ENCODE data around the gene AMY1C. TPM values are rescaled to one million over a fixed set of nuclear protein-coding genes. Genes with fewer than 3 reads are reported as not detected.
"Not testable (repeated sequence)": the region's sequence is repeated elsewhere in the genome, so short reads cannot be mapped to it uniquely, and the experiment has no call there.

AMY1C gene
- polyA plus RNA-seq (ENCODE audit: insufficient read length), result not detected

DNA sequence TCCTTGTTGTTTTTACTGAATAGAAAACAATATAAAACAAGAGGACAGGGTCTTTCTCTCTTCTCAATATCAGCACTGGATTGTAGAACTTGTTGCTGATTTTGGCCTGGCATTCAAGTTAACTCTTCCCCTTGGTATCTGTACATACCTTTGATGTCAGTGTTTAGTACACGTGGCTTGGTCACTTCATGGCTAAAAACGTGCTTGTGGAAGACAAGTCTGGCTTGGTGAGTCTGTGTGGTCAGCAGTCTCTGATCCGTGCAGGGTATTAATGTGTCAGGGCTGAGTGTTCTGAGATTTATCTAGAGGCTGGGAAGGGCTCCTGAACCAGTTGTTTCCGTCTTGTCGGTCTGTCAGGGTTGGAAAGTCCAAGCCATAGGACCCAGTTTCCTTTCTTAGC is at the start of gene AMY1C:
AMY1C (plus strand) TSS at position 301 of the 400 bp plus-strand sequence. CDS start 572 bp downstream, outside the sequence.
- not testable (repeated sequence) for DNase-seq

DNA sequence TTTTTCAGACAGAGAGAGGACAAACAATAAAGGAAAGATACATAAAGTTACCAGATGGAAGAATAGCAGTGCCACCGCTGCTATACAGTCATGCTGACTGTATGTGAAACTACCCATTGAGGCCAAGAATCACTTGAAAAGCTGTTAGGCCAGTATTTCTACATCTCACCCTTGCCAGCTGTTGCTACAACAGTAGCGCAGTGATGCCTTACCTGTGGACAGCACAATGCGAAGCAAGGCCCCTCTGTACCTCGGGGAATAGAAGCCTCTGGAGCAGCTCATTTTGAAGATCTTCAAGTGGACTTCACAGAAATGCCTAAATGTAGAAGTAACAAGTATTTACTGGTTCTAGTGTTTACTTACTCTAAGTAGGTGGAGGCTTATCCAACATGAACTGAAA is 49.0 kb upstream of the AMY1C start:
- DNase-seq, result not testable (repeated sequence)

DNA sequence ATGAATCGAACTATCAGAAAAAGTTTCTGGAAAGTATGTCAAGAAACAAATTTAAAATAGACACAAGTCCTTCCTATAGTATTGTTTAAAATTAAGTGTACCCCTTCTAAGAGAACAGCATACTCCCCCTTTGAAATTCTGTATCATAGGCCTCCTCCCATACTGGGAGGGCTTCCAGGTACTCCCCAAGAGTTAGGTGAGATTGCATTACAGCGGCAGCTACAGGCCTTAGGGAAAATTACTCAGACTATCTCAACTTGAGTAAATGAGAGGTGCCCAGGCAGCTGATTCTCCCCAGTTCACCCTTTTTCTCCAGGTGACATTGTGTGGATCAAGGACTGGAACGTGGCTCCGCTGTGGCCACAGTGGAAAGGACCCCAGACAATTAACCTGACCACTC is 48.4 kb upstream of the AMY1C start:
- DNase-seq, result not testable (repeated sequence)

DNA sequence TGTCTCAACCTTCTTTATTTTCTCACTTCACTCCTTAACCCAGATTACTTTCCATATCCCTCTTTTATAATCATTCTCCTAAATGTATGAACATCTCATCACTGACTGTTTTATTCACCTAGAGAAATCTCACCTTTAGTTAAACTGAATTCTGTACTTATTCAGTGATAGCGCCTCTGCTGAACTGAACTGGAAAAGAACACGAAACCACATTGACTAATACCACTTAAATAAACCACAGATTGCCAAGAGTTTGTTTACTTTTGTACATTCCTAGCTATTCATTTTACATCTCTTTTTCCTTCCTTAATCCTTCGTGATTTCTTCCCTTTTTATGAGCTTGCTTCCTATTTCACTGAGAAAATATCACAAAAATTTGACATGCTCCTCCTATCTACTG is 42.0 kb upstream of the AMY1C start:
- not testable (repeated sequence) for DNase-seq

DNA sequence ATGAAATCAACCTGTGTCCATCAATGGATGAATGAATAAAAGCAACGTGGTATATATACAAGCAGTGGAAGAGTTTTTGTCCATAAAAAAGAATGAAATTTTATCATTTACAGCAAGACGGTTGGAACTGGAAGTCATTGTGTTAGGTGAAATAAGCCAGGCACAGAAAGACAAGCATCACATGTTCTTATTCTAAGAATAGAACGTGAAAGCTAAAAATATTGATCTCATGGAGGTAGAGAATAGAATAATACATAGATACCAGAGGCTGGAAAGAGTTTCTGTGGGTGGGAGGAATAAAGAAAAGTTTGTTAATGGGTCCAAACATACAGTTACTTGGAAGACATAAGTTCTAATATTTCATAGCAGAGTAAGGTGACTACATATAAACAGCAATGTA is 39.3 kb upstream of the AMY1C start:
- DNase-seq, result not testable (repeated sequence)

DNA sequence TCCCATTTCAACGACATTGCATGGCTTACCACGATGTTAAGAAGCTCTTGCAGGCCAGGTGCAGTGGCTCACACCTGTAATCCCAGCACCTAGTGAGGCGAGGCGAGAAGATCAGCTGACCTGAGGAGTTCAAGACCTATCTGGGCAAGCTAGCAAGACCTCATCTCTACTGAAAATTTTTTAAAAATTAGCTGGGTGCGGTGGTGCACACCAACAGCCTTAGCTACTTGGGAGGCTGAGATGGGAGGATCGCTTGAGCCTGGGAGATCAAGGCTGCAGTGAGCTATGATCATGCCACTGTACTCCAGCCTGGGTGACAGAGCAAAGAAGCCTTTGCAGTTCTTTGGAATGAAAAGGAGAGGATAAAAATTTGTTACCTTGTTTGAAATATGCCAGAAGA is 32.3 kb upstream of the AMY1C start:
- not testable (repeated sequence) for DNase-seq

DNA sequence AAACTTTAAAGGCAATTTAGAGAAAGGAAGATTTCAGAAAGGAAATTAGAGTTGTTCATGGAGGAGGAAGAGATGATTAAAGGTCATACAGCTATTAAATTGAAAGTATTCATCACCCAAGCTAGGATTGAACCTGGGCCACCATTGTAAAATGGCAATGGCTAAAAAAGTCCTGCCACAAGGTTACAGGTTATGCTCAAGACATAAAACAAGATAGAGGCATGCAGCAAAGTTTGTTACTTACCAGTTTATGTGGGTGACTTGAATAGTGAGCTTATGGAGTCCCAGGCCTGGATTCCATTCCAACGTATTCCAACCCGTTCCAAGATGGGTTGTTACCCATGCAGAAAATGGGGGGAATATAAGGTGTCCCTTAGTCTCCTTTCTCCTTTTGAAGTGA is 28.2 kb upstream of the AMY1C start:
- DNase-seq, result not testable (repeated sequence)

DNA sequence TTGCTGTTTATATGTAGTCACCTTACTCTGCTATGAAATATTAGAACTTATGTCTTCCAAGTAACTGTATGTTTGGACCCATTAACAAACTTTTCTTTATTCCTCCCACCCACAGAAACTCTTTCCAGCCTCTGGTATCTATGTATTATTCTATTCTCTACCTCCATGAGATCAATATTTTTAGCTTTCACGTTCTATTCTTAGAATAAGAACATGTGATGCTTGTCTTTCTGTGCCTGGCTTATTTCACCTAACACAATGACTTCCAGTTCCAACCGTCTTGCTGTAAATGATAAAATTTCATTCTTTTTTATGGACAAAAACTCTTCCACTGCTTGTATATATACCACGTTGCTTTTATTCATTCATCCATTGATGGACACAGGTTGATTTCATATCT is 14.4 kb upstream of the AMY1C start:
- not testable (repeated sequence) for DNase-seq

DNA sequence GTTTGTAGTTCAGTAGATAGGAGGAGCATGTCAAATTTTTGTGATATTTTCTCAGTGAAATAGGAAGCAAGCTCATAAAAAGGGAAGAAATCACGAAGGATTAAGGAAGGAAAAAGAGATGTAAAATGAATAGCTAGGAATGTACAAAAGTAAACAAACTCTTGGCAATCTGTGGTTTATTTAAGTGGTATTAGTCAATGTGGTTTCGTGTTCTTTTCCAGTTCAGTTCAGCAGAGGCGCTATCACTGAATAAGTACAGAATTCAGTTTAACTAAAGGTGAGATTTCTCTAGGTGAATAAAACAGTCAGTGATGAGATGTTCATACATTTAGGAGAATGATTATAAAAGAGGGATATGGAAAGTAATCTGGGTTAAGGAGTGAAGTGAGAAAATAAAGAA is 11.7 kb upstream of the AMY1C start:
- DNase-seq, result not testable (repeated sequence)

DNA sequence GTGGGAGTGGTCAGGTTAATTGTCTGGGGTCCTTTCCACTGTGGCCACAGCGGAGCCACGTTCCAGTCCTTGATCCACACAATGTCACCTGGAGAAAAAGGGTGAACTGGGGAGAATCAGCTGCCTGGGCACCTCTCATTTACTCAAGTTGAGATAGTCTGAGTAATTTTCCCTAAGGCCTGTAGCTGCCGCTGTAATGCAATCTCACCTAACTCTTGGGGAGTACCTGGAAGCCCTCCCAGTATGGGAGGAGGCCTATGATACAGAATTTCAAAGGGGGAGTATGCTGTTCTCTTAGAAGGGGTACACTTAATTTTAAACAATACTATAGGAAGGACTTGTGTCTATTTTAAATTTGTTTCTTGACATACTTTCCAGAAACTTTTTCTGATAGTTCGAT is 5.2 kb upstream of the AMY1C start:
- DNase-seq, result not testable (repeated sequence)

DNA sequence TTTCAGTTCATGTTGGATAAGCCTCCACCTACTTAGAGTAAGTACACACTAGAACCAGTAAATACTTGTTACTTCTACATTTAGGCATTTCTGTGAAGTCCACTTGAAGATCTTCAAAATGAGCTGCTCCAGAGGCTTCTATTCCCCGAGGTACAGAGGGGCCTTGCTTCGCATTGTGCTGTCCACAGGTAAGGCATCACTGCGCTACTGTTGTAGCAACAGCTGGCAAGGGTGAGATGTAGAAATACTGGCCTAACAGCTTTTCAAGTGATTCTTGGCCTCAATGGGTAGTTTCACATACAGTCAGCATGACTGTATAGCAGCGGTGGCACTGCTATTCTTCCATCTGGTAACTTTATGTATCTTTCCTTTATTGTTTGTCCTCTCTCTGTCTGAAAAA is 4.7 kb upstream of the AMY1C start:
- not testable (repeated sequence) for DNase-seq

DNA sequence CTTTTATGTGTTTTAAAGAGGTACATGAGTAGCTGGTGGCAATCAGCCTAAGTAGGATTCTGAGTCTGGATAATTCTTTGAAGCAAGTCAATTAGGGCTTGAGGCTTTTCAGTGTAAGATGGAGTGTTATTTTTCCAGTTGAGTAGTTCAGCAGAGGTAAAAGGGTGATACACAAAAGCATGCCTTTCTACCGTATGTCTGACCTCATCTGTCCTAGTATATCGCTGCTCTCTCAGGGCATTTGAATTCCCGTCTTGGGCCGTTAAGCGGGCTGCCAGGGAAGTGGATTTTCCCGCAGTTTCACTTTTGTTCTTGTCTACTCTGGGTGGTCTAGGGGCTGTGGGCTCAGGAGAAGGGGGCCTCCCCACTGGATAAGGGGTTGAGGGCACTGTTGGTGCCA is 1.4 kb upstream of the AMY1C start:
- not testable (repeated sequence) for DNase-seq

DNA sequence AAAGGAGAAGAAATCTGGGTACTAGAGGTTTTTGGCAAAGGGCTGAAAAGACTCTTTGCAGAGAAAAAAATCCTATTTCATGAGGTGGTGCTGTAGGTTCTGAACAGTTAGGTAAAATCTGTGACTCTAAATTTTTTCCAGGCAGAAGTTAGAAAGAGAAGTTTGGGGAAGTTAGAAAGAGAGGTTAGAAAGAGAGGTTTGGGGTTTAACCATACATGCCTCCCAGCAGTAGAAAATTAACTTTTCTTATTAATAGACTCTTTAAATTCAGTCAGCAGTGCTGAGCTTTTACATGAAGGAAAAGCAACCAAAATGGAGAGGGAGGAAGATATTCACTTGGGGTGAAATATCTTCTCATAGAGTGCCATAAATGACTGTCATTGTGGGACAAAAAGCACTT is 12.2 kb downstream of the AMY1C start:
- DNase-seq, result no peak

DNA sequence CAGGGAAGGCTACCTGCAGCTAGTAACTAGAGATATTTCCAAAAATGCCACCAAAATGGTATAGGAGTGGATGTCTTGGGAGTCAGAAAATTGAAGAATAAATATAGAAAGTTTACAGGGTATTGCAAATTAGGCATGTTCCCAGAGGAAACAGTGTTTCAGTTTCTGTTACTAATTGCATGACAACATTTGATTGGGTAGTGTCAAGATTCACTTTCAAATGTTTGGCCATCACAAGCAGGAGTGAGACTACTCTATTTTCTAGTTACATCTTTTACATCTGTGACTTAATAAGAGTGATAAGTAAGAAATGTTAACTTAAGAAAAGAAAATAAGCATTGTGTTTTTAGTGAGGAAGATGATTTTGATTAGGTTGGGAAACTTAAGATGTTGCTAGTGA is 30.2 kb downstream of the AMY1C start:
- DNase-seq, result no peak

DNA sequence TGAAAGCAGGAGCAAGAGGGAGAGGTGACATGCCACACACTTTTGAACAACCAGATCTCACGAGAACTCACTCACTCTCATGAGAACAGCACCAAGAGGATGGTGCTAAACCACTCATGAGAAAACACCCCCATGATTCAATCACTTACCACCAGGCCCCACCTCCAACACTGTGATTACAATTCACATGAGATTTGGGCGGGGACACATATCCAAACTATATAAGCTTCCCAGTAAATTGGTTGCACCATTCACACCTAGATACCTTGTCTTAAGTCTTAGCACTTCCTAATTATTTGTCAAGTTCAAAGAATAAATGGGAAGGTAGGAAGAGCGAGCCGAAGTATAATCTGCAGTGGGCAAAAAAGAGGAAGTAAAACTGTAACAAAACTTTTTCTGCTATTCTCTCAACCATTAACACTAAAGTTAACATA is 34.3 kb downstream of the AMY1C start:
- DNase-seq, result no peak

DNA sequence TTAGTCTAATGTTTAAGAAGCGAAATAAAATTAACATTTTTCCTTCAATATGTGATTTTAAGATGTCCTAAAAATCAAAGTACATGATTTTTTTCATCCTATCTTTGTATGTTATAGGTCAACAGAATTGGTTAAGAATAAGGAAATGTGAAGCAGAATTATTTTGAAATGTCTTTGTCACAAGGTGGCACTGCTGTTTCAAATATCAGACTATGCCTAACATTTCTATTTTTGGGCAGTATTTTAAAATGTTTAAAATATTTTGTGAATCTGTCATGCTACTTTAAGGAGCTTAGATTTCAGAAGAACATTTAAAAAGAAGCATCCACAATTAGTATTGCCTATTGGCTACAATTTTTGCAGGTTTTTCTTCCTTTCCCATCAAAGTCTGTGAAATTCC is 38.7 kb downstream of the AMY1C start:
- peak; percentile 10 for DNase-seq

DNA sequence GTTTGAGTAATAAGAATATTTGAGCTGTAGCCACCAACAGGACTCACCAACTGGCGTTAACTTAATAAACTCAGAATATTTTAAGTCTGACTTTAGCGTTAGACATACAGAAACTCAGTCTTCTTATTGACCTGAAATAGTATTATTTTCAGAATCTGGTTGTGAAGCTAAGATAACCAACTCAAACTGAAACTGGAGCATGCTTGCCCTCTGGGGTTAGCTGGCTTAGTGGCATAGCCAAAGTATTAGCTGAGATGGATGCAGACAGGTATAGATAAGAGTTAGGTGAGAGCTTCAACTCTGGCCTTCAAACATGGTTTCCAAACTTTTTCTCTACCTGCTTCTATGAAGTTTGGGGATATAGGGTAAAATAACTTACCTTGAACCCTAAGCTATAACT is 40.5 kb downstream of the AMY1C start:
- no peak for DNase-seq

Other genes starting within 250 kb of the AMY1C start
- gene RNPC3, start 224.2 kb upstream of the AMY1C start, polyA plus RNA-seq (ENCODE audit: insufficient read length), result 24.6 TPM
- gene AMY2B, start 178.3 kb upstream of the AMY1C start, polyA plus RNA-seq (ENCODE audit: insufficient read length), result 16.0 TPM
- gene AMY2A, start 132.5 kb upstream of the AMY1C start, polyA plus RNA-seq (ENCODE audit: insufficient read length), result not detected
- not detected for gene AMY1A, start 94.1 kb upstream of the AMY1C start, polyA plus RNA-seq (ENCODE audit: insufficient read length)
- not detected for gene AMY1B, start 53.7 kb upstream of the AMY1C start, polyA plus RNA-seq (ENCODE audit: insufficient read length)

Measured in hindlimb muscle (tissue), 1 donor.